Endothelial cell of umbilical vein (primary cell): ENCODE results near the gene LGR6. TPM values are rescaled to one million over a fixed set of nuclear protein-coding genes. Genes with fewer than 3 reads are reported as not detected.
"Not testable (repeated sequence)": the region's sequence is repeated elsewhere in the genome, so short reads cannot be mapped to it uniquely, and the experiment has no call there.

Source experiments
- BruUV-seq: library from RNA; stranded (reverse); fragments of 400-500 nt; replicated peaks from 2 replicates; lab custom pipeline; 2021; lab: Mats Ljungman, UMichigan
- CTCF ChIA-PET: fragments of 300-600, 350-600 bp; sonication (Branson Sonifier 250); formaldehyde crosslinking; loops from one replicate; lab custom pipeline; 2021; ENCODE audit warnings: antibody characterized with exemption, inconsistent platforms; lab: Charles Lee
- POLR2A ChIA-PET: fragments of 300-600, 350-600 bp; sonication (Branson Sonifier 250); formaldehyde crosslinking; loops from one replicate; lab custom pipeline; 2021; ENCODE audit warnings: antibody characterized with exemption, inconsistent platforms; lab: Charles Lee
- DNase-seq: peaks from one replicate; pipeline ENCODE4 v3.0.0-alpha.2; 2011; ENCODE audit warnings: low read depth, low spot score
- FAIRE-seq: peaks from 2 replicates; lab custom pipeline; 2011; peaks lifted over from hg19 to GRCh38; lab: Jason Lieb, UNC
- H2AFZ ChIP-seq: 2 replicates; pipeline ENCODE4 v1.6.0; 2012; ENCODE audit warnings: low read depth, low read length, control low read depth, inconsistent platforms
- H3K27ac ChIP-seq: 2 replicates; pipeline ENCODE4 v1.5.1; 2011; ENCODE audit warnings: low read depth, mild to moderate bottlenecking, control low read depth, low read length, moderate library complexity; ENCODE audit not compliant: insufficient read depth
- H3K27me3 ChIP-seq, 2 experiments: 2 replicates each; pipeline versions ENCODE4 v1.6.0 to v1.6.1; 2011; ENCODE audit warnings: low read length in 2 of 2, mixed read lengths in 1 of 2; ENCODE audit not compliant: control insufficient read depth in 2 of 2, insufficient read depth in 2 of 2
- H3K36me3 ChIP-seq, 2 experiments: 2 replicates in 1 of 2; 3 replicates in 1 of 2; pipeline ENCODE4 v1.5.1; 2011; ENCODE audit warnings: low read length in 2 of 2, mild to moderate bottlenecking in 1 of 2, moderate library complexity in 1 of 2; ENCODE audit not compliant: control insufficient read depth in 2 of 2, insufficient read depth in 2 of 2; ENCODE audit errors: extremely low read depth in 1 of 2
- H3K4me1 ChIP-seq: 3 replicates; pipeline ENCODE4 v1.5.1; 2011; ENCODE audit warnings: mild to moderate bottlenecking, low read length; ENCODE audit not compliant: control insufficient read depth, insufficient read depth; ENCODE audit errors: extremely low read depth
- H3K4me2 ChIP-seq: 2 replicates; pipeline ENCODE4 v1.6.1; 2011; ENCODE audit warnings: low read length, control low read depth, mixed read lengths; ENCODE audit not compliant: insufficient read depth
- H3K4me3 ChIP-seq, 3 experiments: fragments of 200-600 bp in 1 of 3; sonication (generic), shearing (Covaris generic) in 1 of 3; replicated peaks in 1 of 3; 2 replicates each; pipeline ENCODE4 v1.5.1; 2011 to 2016; ENCODE audit warnings: control low read depth in 3 of 3, low read length in 3 of 3, mild to moderate bottlenecking in 2 of 3, inconsistent platforms in 1 of 3, low read depth in 1 of 3, moderate library complexity in 1 of 3; ENCODE audit not compliant: insufficient read depth in 1 of 3
- H3K79me2 ChIP-seq: 2 replicates; pipeline ENCODE4 v1.6.0; 2012; ENCODE audit warnings: low read length, inconsistent platforms; ENCODE audit not compliant: control insufficient read depth, insufficient read depth
- H3K9ac ChIP-seq: replicated peaks from 2 replicates; pipeline ENCODE3; 2011; ENCODE audit warnings: low read length, control low read depth; ENCODE audit not compliant: insufficient read depth; ENCODE audit errors: extremely low read depth
- H3K9me1 ChIP-seq: replicated peaks from 3 replicates; pipeline ENCODE4 v1.6.0; 2011; ENCODE audit warnings: mild to moderate bottlenecking, low read length; ENCODE audit not compliant: control insufficient read depth, insufficient read depth; ENCODE audit errors: extremely low read depth
- H3K9me3 ChIP-seq: replicated peaks from 2 replicates; pipeline ENCODE4 v1.5.1; 2012; ENCODE audit warnings: low read length, inconsistent platforms; ENCODE audit not compliant: control insufficient read depth, insufficient read depth
- H4K20me1 ChIP-seq: replicated peaks from 2 replicates; pipeline ENCODE3; 2011; ENCODE audit warnings: mild to moderate bottlenecking, low read length; ENCODE audit not compliant: control insufficient read depth, insufficient read depth; ENCODE audit errors: extremely low read depth
- EZH2 ChIP-seq: IDR thresholded peaks from 2 replicates; pipeline ENCODE4 v1.6.1; 2012; ENCODE audit warnings: borderline replicate concordance, low read depth, mild to moderate bottlenecking, moderate library complexity, low read length, inconsistent platforms; ENCODE audit not compliant: severe bottlenecking
- MYC ChIP-seq: IDR thresholded peaks from one replicate; pipeline ENCODE4 v1.6.1; 2011; ENCODE audit warnings: mild to moderate bottlenecking, low read depth, low read length
- POLR2A ChIP-seq: IDR thresholded peaks from 2 replicates; pipeline ENCODE4 v1.6.1; 2012; ENCODE audit warnings: low read depth, mild to moderate bottlenecking, control low read depth, low read length
- dilution Hi-C: fragments of 300-500 bp; cut with MboI; formaldehyde crosslinking; loops from one replicate; pipeline ENCODE4 v1.15.0; 2019; ENCODE audit warnings: low sequenced_read_pairs; ENCODE audit not compliant: extremely low pct_ligation_motif_present
- intact Hi-C: fragments of 100-400 bp; cut with micrococcal nuclease; formaldehyde crosslinking; loops from one replicate; pipeline ENCODE4 v1.10.0; 2022
- polyA plus RNA-seq, 4 experiments: library from polyadenylated mRNA; depleted of rRNA in 3 of 4; stranded (reverse) in 3 of 4; unstranded in 1 of 4; fragments of >200 nt; gene quantifications; 2 replicates each; pipeline versions ENCODE4 v1.2.1 to v1.2.3, GENCODE V29; 2011 to 2012; ENCODE audit warnings: missing spikeins in 1 of 4
- total RNA-seq: library from RNA; stranded (reverse); gene quantifications from 2 replicates; pipeline ENCODE4 v1.2.3, GENCODE V29; 2021
- TF ChIP-seq, protein P1 (sequence below), 2 donors: IDR thresholded peaks; 1 replicate in 1 of 2; 2 replicates in 1 of 2; pipeline ENCODE4 v1.5.1; 2011; ENCODE audit warnings: low read length in 2 of 2, mild to moderate bottlenecking in 2 of 2, moderate library complexity in 2 of 2, control low read depth in 1 of 2, inconsistent platforms in 1 of 2, low read depth in 1 of 2; ENCODE audit not compliant: insufficient read depth in 1 of 2; ENCODE audit errors: extremely low read depth in 1 of 2
- TF ChIP-seq, protein P2 (sequence below): IDR thresholded peaks from 2 replicates; pipeline ENCODE4 v1.6.1; 2011; ENCODE audit not compliant: insufficient read depth, insufficient read length

LGR6 gene
- total and polyA plus RNA-seq, 2 donors (not counting 3 experiments of a cell fraction or from before 2014, with no cell fraction given): not detected

GRCh38 chr1:202179828-202180750 lies 13.5 kb upstream of the LGR6 start:
- Histone ChIP-seq H4K20me1 (no peaks in the 10 kb centered on the region), H3K9me3 (no peaks in the 10 kb centered on the region), H3K9me1 (no peaks in the 10 kb centered on the region), H3K4me2 (no peak overlapping the region), H3K79me2 (no peaks in the 10 kb centered on the region), H2AFZ (no peak overlapping the region), H3K27ac (no peak overlapping the region), H3K36me3 (no peaks in the 10 kb centered on the region), H3K4me1 (no peaks in the 10 kb centered on the region), H3K4me3 (no peak overlapping the region), H3K27me3 (peaks cover 8 to 13% of the 10 kb centered on the region in 2 experiments), H3K9ac (no peak overlapping the region)
- no peak for DNase-seq
- POLR2A ChIA-PET: no interaction called here
- intact Hi-C loops: no loop called here
- CTCF ChIA-PET: interaction anchor here (0.8 to 1.6 kb wide), 5 partner anchors 9 to 540 kb away, joined by 3 to 5 read pairs (median 4); no protein-coding TSS in a partner anchor
- BruUV-seq: no TSS peak
- TF ChIP-seq EZH2 (no peak), MYC (no peak), POLR2A (no peak)
- TF ChIP-seq, protein P1, sequence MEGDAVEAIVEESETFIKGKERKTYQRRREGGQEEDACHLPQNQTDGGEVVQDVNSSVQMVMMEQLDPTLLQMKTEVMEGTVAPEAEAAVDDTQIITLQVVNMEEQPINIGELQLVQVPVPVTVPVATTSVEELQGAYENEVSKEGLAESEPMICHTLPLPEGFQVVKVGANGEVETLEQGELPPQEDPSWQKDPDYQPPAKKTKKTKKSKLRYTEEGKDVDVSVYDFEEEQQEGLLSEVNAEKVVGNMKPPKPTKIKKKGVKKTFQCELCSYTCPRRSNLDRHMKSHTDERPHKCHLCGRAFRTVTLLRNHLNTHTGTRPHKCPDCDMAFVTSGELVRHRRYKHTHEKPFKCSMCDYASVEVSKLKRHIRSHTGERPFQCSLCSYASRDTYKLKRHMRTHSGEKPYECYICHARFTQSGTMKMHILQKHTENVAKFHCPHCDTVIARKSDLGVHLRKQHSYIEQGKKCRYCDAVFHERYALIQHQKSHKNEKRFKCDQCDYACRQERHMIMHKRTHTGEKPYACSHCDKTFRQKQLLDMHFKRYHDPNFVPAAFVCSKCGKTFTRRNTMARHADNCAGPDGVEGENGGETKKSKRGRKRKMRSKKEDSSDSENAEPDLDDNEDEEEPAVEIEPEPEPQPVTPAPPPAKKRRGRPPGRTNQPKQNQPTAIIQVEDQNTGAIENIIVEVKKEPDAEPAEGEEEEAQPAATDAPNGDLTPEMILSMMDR (IDR thresholded peaks at IDR 0.05; ENCODE audit: extremely low read depth in 1 of 2, insufficient read depth in 1 of 2, low read depth in 1 of 2, low read length in 2 of 2): no peak
- TF ChIP-seq, protein P2, sequence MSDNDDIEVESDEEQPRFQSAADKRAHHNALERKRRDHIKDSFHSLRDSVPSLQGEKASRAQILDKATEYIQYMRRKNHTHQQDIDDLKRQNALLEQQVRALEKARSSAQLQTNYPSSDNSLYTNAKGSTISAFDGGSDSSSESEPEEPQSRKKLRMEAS: no peak
- dilution Hi-C loops: no loop called here
- no peak for FAIRE-seq

GRCh38 chr1:202180751-202181139 lies 12.9 kb upstream of the LGR6 start:
- dilution Hi-C loops, FAIRE-seq, H3K79me2 ChIP-seq, H3K9me1 ChIP-seq, H3K9ac ChIP-seq, H3K9me3 ChIP-seq, intact Hi-C loops, H3K4me3 ChIP-seq, H3K36me3 ChIP-seq, BruUV-seq, H3K4me1 ChIP-seq, H3K4me2 ChIP-seq, DNase-seq, H2AFZ ChIP-seq, H4K20me1 ChIP-seq, POLR2A ChIA-PET, H3K27ac ChIP-seq: not testable (repeated sequence)
- peaks cover 8 to 13% of the 10 kb centered on the region in 2 experiments for H3K27me3 ChIP-seq
- CTCF ChIA-PET: interaction anchor here (1.6 kb wide), 1 partner anchor 9 kb away, joined by 5 read pairs; no protein-coding TSS in a partner anchor
